OCI-LY1 (cell line): ENCODE data around the gene CIDEB.

ENCODE experiments used
- H2AFZ ChIP-seq: fragments of 200-600 bp; sonication (generic), shearing (Covaris generic); 2 replicates; pipeline ENCODE4 v1.6.0; 2014; ENCODE audit warnings: antibody characterized with exemption, mild to moderate bottlenecking, low read length
- H3F3A ChIP-seq: fragments of 200-600 bp; sonication (generic), shearing (Covaris generic); 2 replicates; pipeline ENCODE4 v1.6.0; 2014; ENCODE audit warnings: mild to moderate bottlenecking, antibody characterized with exemption, low read length, moderate library complexity; ENCODE audit not compliant: insufficient read depth
- H3K27ac ChIP-seq: fragments of 200-600 bp; sonication (generic); 2 replicates; pipeline ENCODE4 v1.5.1; 2014; ENCODE audit warnings: low read length, mixed run types, mild to moderate bottlenecking, low read depth; ENCODE audit not compliant: poor library complexity, severe bottlenecking
- H3K27me3 ChIP-seq: fragments of 200-600 bp; sonication (generic); 2 replicates; pipeline ENCODE4 v1.6.0; 2014; ENCODE audit warnings: antibody characterized with exemption, mild to moderate bottlenecking, low read length, moderate library complexity; ENCODE audit not compliant: insufficient read depth
- H3K36me3 ChIP-seq: fragments of 200-600 bp; sonication (generic); 2 replicates; pipeline ENCODE4 v1.6.1; 2014; ENCODE audit warnings: mild to moderate bottlenecking, antibody characterized with exemption, low read length, moderate library complexity, mixed read lengths; ENCODE audit not compliant: insufficient read depth
- H3K4me1 ChIP-seq: fragments of 200-600 bp; sonication (generic); 2 replicates; pipeline ENCODE4 v1.5.1; 2014; ENCODE audit warnings: mild to moderate bottlenecking, low read length, moderate library complexity; ENCODE audit not compliant: insufficient read depth, severe bottlenecking
- H3K4me2 ChIP-seq: fragments of 200-600 bp; sonication (generic), shearing (Covaris generic); 2 replicates; pipeline ENCODE4 v1.6.1; 2014; ENCODE audit warnings: low read length
- H3K4me3 ChIP-seq: fragments of 200-600 bp; sonication (generic); 2 replicates; pipeline ENCODE4 v1.5.1; 2014; ENCODE audit warnings: low read length, low read depth, mild to moderate bottlenecking, mixed read lengths; ENCODE audit not compliant: poor library complexity, severe bottlenecking
- H3K79me2 ChIP-seq: fragments of 200-600 bp; shearing (Covaris generic); 2 replicates; pipeline ENCODE4 v1.6.1; 2016; ENCODE audit warnings: mixed run types, low read length, mixed read lengths; ENCODE audit not compliant: insufficient read depth
- H3K9ac ChIP-seq: fragments of 200-600 bp; sonication (generic), shearing (Covaris generic); 2 replicates; pipeline ENCODE4 v1.6.1; 2014; ENCODE audit warnings: mild to moderate bottlenecking, low read length, mixed read lengths
- H3K9me2 ChIP-seq: fragments of 200-600 bp; sonication (generic), shearing (Covaris generic); 2 replicates; pipeline ENCODE4 v1.6.1; 2014; ENCODE audit warnings: low read depth, mild to moderate bottlenecking, low read length, mixed read lengths
- H3K9me3 ChIP-seq: fragments of 200-600 bp; shearing (Covaris generic); 2 replicates; pipeline ENCODE4 v1.6.1; 2014; ENCODE audit warnings: low read length, mixed read lengths
- H4K20me1 ChIP-seq: fragments of 200-600 bp; sonication (generic), shearing (Covaris generic); 2 replicates; pipeline ENCODE4 v1.6.0; 2016; ENCODE audit warnings: mild to moderate bottlenecking, low read length; ENCODE audit not compliant: insufficient read depth
- CTCF ChIP-seq: fragments of 200-600 bp; sonication (generic), shearing (Covaris generic); IDR thresholded peaks from 2 replicates; pipeline ENCODE4 v1.5.1; 2017; ENCODE audit warnings: mild to moderate bottlenecking, antibody characterized with exemption, low read length, moderate library complexity, mixed read lengths
- EZH2 ChIP-seq: fragments of 200-600 bp; sonication (generic), shearing (Covaris generic); IDR thresholded peaks from 2 replicates; pipeline ENCODE4 v1.8.0; 2017; ENCODE audit warnings: borderline replicate concordance, mixed run types, mild to moderate bottlenecking, antibody characterized with exemption, low read length, moderate library complexity, mixed read lengths

CIDEB gene

DNA sequence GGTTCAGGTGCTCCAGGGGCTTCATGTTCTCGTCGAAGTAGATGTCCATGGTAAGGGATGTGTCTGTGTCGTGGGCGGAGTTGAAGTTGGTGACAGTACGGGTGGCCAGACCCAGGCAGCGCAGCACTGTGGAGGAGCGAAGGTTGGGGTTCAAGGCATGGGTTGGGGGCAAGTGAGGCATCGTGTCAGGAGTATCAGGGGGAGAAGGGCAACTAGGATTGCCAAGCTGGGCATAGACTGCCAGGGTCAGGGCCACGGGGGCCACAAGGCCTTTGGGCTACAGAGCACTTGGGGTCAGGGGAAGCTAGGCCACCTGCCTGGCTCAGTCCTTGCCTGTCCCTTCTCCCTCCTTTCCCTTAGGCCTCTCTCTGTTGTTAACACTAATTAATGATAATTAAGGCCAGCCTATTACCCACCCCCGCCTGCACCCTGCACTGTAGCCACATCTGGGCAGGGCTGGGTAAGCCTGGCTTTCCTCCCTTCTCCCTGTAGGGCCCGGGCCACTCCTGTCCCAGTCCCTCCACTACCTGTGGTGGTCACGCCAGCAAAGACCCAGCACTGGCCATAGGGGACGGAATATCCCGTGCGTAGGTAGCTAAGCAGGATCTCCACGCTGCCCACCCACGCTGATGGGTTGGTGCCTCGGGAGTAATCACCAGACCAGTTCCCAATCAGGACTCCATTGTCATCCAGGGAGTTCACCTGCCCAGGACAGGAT, 49.1 kb downstream of the CIDEB start:
- no peak overlapping the region for H3K4me2 ChIP-seq

GRCh38 chr14:24258119-24258518, 49.7 kb downstream of the CIDEB start:
- no peak overlapping the region for H3K9ac ChIP-seq
- no peak overlapping the region for H3K27ac ChIP-seq
- no peaks in the 10 kb centered on the region for H3K79me2 ChIP-seq
- H3K27me3 ChIP-seq, result no peaks in the 10 kb centered on the region
- no peaks in the 10 kb centered on the region for H3K36me3 ChIP-seq
- no peak overlapping the region for H3K4me3 ChIP-seq
- no peaks in the 10 kb centered on the region for H3K4me1 ChIP-seq
- H4K20me1 ChIP-seq, result no peaks in the 10 kb centered on the region
- no peak overlapping the region for H3K4me2 ChIP-seq
- H3K9me2 ChIP-seq, result no peaks in the 10 kb centered on the region
- no peak overlapping the region for H2AFZ ChIP-seq
- no peak for TF ChIP-seq EZH2
- no peak for TF ChIP-seq CTCF
- no peaks in the 10 kb centered on the region for H3K9me3 ChIP-seq
- H3F3A ChIP-seq, result no peaks in the 10 kb centered on the region

More for the DNA sequence above, 49.1 kb downstream of the CIDEB start:
- TF ChIP-seq CTCF (no peak), EZH2 (no peak)
- H3K27ac ChIP-seq, result no peak overlapping the region
- H4K20me1 ChIP-seq, result no peaks in the 10 kb centered on the region
- H3K4me3 ChIP-seq, result no peak overlapping the region
- H3K9me3 ChIP-seq, result no peaks in the 10 kb centered on the region
- no peaks in the 10 kb centered on the region for H3K79me2 ChIP-seq
- no peaks in the 10 kb centered on the region for H3K27me3 ChIP-seq
- H3K9ac ChIP-seq, result no peak overlapping the region
- no peaks in the 10 kb centered on the region for H3F3A ChIP-seq
- no peaks in the 10 kb centered on the region for H3K4me1 ChIP-seq
- H2AFZ ChIP-seq, result no peak overlapping the region
- no peaks in the 10 kb centered on the region for H3K9me2 ChIP-seq
- H3K36me3 ChIP-seq, result no peaks in the 10 kb centered on the region

- TF ChIP-seq EZH2 (no peak), CTCF (no peak)
- no peaks in the 10 kb centered on the region for H3K4me1 ChIP-seq
- H3K9me3 ChIP-seq, result no peaks in the 10 kb centered on the region
- no peaks in the 10 kb centered on the region for H4K20me1 ChIP-seq
- H3F3A ChIP-seq, result no peaks in the 10 kb centered on the region
- no peak overlapping the region for H3K4me2 ChIP-seq
- H3K36me3 ChIP-seq, result no peaks in the 10 kb centered on the region
- H2AFZ ChIP-seq, result no peak overlapping the region
- H3K27me3 ChIP-seq, result no peaks in the 10 kb centered on the region
- H3K27ac ChIP-seq, result no peak overlapping the region
- no peaks in the 10 kb centered on the region for H3K9me2 ChIP-seq
- H3K79me2 ChIP-seq, result no peaks in the 10 kb centered on the region
- H3K9ac ChIP-seq, result no peak overlapping the region
- H3K4me3 ChIP-seq, result no peak overlapping the region
Observed at GRCh38 chr14:24256960-24257359, 50.8 kb downstream of the CIDEB start.
